Measurements from ENCODE around the gene SETD1B. TPM values are rescaled to one million over a fixed set of nuclear protein-coding genes. Genes with fewer than 3 reads are reported as not detected.
"Not testable (repeated sequence)": the region's sequence is repeated elsewhere in the genome, so short reads cannot be mapped to it uniquely, and the experiment has no call there.

SETD1B gene
- total and polyA plus RNA-seq, 2 donors (not counting 1 experiment from before 2014, with no cell fraction given), result 1.2 to 3.5 TPM

DNA sequence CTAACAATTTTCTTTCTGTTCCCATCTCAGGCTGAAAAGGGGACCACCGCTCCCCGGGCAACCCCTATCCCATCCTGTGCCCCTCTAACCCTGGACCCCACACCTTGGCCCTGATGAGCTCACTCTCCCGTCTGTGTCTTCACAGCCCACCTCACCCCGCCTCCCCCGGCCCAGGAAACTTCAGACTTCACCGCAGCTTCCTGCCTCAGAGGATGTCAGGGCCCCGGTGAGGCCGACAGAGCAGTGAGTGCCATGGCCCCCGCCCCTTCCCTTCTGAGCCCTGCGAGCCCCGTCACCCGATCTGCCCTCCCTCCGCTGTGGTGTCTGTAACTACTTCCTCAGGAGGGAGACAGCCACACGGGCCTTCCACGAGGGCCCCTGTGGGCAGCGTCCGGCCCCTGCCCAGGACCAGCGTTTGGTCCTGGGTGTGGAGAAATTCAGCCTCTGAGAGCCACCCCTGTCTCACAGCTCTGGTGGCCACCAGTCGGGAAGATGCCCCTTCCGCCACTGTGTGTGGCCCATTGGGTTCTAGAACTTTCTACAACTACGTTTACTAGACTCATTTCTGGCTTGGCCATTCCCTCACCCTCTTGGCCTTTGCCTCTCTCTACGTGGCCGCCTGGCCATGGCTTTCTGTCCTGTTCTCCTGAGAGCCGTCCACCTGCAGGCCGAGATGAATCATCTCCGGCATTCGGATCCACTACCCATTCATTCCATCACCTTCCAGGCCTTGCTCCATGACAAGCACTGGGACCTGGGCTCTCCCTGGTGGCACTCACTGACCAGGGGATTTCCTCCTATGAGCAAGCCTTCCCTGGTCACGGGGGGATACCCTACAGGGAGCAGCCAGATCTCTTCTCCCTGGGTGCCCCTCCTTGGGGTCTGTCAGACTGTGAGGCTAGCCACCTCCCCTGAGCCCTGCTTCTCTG lies 13.7 kb upstream of the SETD1B start:
- Histone ChIP-seq H3K9me3 (ENCODE audit: control insufficient read depth, insufficient read depth, low read depth, low read length) (no peaks in the 10 kb centered on the region), H2AFZ (ENCODE audit: low read length) (no peak overlapping the region)

DNA sequence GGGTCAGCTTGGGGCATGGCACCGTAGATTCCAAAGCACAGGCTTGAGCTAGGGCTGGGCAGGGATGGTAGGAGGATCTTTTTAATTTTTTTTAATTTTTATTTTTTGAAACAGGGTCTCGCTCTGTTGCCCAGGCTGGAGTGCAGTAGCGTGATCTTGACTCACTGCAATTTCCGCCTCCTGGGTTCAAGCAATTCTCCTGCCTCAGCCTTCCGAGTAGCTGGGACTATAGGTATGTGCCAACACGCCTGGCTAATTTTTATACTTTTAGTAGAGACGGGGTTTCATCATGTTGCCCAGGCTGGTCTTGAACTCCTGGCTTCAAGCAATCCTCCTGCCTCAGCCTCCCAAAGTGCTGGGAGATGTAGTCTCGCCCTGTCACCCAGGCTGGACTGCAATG lies 13.0 kb upstream of the SETD1B start:
- not testable (repeated sequence) for H3K36me3 ChIP-seq (ENCODE audit: control insufficient read depth, insufficient read depth, low read length)

More for the DNA sequence above, 13.7 kb upstream of the SETD1B start:
- no peak for TF ChIP-seq EZH2 (IDR thresholded peaks at IDR 0.05; ENCODE audit: low read length, missing control alignments)
- TF ChIP-seq, protein P1, sequence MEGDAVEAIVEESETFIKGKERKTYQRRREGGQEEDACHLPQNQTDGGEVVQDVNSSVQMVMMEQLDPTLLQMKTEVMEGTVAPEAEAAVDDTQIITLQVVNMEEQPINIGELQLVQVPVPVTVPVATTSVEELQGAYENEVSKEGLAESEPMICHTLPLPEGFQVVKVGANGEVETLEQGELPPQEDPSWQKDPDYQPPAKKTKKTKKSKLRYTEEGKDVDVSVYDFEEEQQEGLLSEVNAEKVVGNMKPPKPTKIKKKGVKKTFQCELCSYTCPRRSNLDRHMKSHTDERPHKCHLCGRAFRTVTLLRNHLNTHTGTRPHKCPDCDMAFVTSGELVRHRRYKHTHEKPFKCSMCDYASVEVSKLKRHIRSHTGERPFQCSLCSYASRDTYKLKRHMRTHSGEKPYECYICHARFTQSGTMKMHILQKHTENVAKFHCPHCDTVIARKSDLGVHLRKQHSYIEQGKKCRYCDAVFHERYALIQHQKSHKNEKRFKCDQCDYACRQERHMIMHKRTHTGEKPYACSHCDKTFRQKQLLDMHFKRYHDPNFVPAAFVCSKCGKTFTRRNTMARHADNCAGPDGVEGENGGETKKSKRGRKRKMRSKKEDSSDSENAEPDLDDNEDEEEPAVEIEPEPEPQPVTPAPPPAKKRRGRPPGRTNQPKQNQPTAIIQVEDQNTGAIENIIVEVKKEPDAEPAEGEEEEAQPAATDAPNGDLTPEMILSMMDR (conservative IDR thresholded peaks at IDR 0.05 in 1 of 2, IDR thresholded peaks at IDR 0.05 in 1 of 2; ENCODE audit: low read depth in 1 of 2, low read length in 2 of 2), result no peak
- Histone ChIP-seq H4K20me1 (ENCODE audit: control insufficient read depth, extremely low read depth, insufficient read depth, low read length) (no peaks in the 10 kb centered on the region), H3K27me3 (ENCODE audit: control insufficient read depth, insufficient read depth, low read length) (no peaks in the 10 kb centered on the region), H3K4me2 (ENCODE audit: extremely low read depth, insufficient read depth, low read length) (no peak overlapping the region), H3K9ac (ENCODE audit: insufficient read depth, low read length) (no peak overlapping the region), H3K36me3 (ENCODE audit: control insufficient read depth, insufficient read depth, low read length) (no peaks in the 10 kb centered on the region), H3K27ac (ENCODE audit: insufficient read depth, low read length) (no peak overlapping the region), H3K4me3 (replicated peaks in 1 of 4; ENCODE audit: control extremely low read depth in 1 of 4, insufficient read depth in 1 of 4, low read depth in 3 of 4, low read length in 4 of 4) (no peak overlapping the region), H3K79me2 (ENCODE audit: control insufficient read depth, insufficient read depth, low read length) (no peaks in the 10 kb centered on the region), H3K4me1 (ENCODE audit: control insufficient read depth, extremely low read depth, insufficient read depth, low read length) (peaks cover 16% of the 10 kb centered on the region)
- no peak for DNase-seq (ENCODE audit: low read depth in 2 of 2)

DNA sequence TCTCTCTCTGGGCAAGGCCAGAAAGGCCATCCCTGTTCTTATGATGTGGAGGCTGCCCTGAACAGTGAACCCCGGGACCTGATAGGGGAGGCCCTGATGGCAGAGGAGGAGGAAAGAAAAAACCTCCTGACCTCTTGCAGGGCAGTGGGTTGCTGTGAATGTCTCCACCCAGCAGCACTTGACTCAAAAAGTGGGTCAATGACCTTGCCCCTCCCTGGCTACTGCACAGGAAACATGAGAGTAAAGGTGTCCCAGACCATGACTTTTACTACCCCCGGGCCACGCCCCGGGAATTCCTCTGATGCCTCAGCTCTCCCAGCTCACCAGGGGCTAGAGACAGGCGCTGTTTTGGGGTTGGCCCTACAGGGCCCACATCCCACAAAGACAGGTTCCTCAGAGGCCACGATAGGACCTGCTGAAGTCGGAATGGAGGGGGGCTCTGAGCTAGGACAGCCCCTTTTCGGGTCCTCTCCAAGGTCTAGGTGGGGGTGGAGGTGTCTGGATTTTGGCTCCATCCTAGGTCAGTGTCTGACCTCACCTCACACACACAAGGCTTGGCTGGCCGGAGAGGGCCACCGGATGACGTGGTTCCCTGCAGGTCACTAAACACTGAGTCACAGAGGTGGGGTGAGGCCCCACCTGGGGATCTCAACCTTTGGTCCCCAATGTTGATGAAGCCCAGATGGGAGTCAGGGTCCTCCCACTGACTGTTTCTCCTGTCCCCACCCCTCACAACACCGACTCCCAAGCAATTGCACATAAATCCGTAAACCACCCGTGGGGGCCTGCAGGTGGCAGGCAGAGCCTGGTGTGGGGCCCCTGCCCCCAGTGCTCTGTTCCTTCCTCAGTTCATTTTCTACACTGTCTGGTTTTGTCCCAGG lies 11.9 kb upstream of the SETD1B start:
- TF ChIP-seq, protein P1 (conservative IDR thresholded peaks at IDR 0.05 in 1 of 2, IDR thresholded peaks at IDR 0.05 in 1 of 2; ENCODE audit: low read depth in 1 of 2, low read length in 2 of 2), result no peak
- no peak for TF ChIP-seq EZH2 (IDR thresholded peaks at IDR 0.05; ENCODE audit: low read length, missing control alignments)
- Histone ChIP-seq H3K79me2 (ENCODE audit: control insufficient read depth, insufficient read depth, low read length) (peaks cover 11% of the 10 kb centered on the region), H3K4me1 (ENCODE audit: control insufficient read depth, extremely low read depth, insufficient read depth, low read length) (peaks cover 24% of the 10 kb centered on the region), H3K9ac (ENCODE audit: insufficient read depth, low read length) (no peak overlapping the region), H3K27ac (ENCODE audit: insufficient read depth, low read length) (no peak overlapping the region), H3K27me3 (ENCODE audit: control insufficient read depth, insufficient read depth, low read length) (no peaks in the 10 kb centered on the region), H2AFZ (ENCODE audit: low read length) (no peak overlapping the region), H4K20me1 (ENCODE audit: control insufficient read depth, extremely low read depth, insufficient read depth, low read length) (no peaks in the 10 kb centered on the region), H3K4me2 (ENCODE audit: extremely low read depth, insufficient read depth, low read length) (no peak overlapping the region), H3K9me3 (ENCODE audit: control insufficient read depth, insufficient read depth, low read depth, low read length) (no peaks in the 10 kb centered on the region), H3K4me3 (replicated peaks in 1 of 4; ENCODE audit: control extremely low read depth in 1 of 4, insufficient read depth in 1 of 4, low read depth in 3 of 4, low read length in 4 of 4) (no peak overlapping the region), H3K36me3 (ENCODE audit: control insufficient read depth, insufficient read depth, low read length) (peaks cover 8% of the 10 kb centered on the region)
- no peak for DNase-seq (ENCODE audit: low read depth in 2 of 2)

More for the DNA sequence above, 13.0 kb upstream of the SETD1B start:
- H2AFZ ChIP-seq (ENCODE audit: low read length); H3K9ac ChIP-seq (ENCODE audit: insufficient read depth, low read length); H3K27ac ChIP-seq (ENCODE audit: insufficient read depth, low read length); H4K20me1 ChIP-seq (ENCODE audit: control insufficient read depth, extremely low read depth, insufficient read depth, low read length); H3K9me3 ChIP-seq (ENCODE audit: control insufficient read depth, insufficient read depth, low read depth, low read length); DNase-seq (ENCODE audit: low read depth in 2 of 2); H3K4me2 ChIP-seq (ENCODE audit: extremely low read depth, insufficient read depth, low read length); H3K4me3 ChIP-seq (replicated peaks in 1 of 4; ENCODE audit: control extremely low read depth in 1 of 4, insufficient read depth in 1 of 4, low read depth in 3 of 4, low read length in 4 of 4); H3K27me3 ChIP-seq (ENCODE audit: control insufficient read depth, insufficient read depth, low read length); H3K79me2 ChIP-seq (ENCODE audit: control insufficient read depth, insufficient read depth, low read length): not testable (repeated sequence)
- H3K4me1 ChIP-seq (ENCODE audit: control insufficient read depth, extremely low read depth, insufficient read depth, low read length), result peaks cover 20% of the 10 kb centered on the region

All from fibroblast of lung (primary cell).